NCI-H226 (cell line): ENCODE measurements around the gene RNF167.

ENCODE experiments used
- DNase-seq: peaks from one replicate; pipeline ENCODE4 v3.0.0-alpha.2; 2015

The RNF167 gene

DNA sequence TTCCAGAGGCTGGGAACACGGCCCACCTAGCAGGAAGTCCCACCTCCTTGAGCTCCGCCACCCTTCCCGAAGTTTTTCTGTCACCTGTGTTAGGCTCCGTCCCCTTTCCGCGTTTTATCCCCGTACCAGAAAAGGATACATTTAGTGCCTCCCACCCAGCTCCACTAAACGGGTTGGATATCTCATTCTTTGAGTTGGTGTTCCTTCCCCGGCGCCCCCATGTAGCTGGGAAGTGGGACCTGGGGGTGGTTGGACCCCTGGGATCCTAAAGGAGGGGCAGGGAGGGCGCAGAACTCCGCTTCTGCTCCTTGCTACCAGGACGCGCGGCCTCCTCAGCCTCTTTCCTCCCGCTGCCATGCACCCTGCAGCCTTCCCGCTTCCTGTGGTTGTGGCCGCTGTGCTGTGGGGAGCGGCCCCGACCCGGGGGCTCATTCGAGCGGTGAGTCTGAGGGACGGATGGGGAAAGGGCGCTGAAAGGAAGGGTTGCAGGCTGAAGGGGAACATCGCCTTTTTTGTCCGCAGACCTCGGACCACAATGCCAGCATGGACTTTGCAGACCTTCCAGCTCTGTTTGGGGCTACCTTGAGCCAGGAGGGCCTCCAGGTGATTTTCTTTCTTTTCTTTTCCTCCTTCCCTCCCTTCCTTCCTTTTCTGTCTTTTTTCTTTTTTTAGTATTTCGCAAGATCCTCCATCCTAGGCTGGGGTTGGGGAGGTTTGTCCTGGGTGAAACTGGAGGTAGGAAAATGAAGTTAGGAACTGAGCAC, 669 bp downstream of the RNF167 start:
- DNase-seq = no peak

DNA sequence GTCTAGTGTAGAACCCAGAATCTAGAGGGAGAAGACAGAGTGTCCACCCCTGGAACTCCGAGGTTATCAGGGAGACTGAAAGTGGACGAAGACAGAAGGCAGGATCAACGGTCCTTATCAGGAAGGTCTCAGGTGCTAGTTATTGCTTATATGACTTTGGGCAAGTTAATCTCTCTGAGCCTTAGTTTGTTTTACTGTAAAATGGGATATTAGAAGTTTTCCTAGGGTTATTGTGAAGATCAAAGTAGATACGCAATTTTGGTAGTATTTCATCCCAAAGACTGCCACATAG, 1.2 kb downstream of the RNF167 start:
- no peak for DNase-seq

DNA sequence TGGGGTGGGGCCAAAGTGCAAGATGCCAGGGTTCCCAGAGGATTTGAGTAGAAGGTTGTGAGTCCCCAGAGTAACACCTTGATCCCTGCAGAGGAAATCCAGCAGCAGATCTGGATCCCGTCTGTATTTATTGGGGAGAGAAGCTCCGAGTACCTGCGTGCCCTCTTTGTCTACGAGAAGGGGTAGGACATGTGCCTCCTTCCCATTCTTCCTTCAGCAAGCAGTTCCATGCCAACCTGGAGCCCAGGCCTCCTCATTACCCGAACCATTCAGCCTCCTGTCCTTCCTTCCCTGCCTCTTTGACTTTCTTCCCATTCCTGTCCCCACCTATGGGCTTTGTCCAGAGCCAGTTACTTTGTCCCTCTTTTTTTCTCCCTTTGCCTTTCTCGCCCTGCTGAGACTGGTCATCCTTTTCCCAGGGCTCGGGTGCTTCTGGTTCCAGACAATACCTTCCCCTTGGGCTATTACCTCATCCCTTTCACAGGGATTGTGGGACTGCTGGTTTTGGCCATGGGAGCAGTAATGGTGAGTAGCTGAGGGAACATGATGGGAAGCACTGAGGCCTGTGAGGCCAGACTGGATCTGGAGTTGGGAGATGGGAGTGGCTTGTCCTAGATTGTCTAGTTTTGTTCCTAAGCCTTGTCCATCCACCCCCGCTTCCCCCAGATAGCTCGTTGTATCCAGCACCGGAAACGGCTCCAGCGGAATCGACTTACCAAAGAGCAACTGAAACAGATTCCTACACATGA, 2.9 kb downstream of the RNF167 start:
- DNase-seq = no peak

DNA sequence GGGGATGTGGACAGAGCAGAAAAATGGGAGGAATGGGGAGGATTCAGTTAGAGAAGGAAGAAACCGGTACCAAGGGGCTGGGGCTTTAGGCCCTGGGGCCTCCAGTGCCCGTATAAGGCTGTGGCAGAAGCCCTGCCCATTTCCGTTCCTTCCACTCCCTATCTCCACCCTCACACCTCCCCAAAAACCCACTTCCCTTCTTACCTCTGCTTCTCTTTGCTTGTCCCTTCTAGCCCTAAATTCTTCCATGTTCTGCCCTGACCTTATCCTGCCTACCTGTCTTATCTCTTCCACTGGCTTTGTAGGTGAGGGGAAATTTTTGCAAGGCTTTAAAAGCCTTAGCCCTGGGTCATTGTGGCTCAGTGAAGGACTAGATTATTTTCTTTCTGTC, 4.1 kb downstream of the RNF167 start:
- peak; percentile 81 for DNase-seq

DNA sequence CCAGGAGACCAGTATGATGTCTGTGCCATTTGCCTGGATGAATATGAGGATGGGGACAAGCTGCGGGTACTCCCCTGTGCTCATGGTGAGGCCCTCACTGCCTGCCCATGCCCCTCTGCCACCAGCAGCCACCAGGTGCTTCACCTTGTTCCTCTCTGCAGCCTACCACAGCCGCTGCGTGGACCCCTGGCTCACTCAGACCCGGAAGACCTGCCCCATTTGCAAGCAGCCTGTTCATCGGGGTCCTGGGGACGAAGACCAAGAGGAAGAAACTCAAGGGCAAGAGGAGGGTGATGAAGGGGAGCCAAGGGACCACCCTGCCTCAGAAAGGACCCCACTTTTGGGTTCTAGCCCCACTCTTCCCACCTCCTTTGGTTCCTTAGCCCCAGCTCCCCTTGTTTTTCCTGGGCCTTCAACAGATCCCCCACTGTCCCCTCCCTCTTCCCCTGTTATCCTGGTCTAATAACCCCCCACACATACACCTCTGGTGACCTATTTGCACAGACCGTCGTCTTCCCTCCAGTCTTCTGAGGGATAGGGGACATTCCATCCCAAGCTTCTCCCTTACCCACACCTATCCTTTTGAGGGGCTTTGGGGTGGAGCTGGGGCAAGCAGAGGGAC, 4.6 kb downstream of the RNF167 start:
- no peak for DNase-seq

DNA sequence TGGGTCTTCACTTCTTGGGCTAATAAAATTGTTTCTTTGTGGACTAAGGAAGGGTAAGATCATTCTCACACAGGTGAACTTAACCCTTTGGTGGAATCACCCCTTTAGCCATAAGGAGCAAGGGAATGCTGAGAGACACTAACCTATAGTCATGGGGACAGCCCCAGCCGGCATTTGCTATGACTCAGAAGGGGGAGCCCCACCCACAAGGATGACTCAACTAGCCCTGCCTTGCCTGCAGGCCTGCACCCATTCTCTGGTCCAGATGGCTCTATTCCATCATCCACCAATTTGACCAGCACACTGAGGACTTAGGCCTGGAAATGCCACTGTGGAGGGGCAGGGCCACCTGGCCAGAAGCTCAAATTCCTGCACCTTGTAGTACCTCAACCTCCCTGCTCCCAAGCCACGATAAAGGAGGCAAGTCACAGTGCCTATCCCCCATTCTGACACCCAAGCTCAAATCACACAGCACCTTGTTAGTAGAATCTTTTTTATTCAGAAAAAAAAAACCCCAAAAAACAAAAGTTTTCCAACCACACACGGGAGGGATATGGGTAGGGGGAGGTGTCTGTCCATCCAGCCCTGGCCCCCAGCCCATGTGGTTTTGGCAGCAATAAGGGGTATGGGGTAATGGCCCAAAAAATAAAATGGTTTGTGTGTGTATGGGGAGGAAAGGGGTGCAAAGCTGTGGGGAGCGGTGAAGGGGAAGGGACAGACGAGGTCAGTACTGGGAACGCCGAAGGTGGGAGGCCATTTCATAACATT, 5.3 kb downstream of the RNF167 start:
- peak; percentile 88 for DNase-seq

DNA sequence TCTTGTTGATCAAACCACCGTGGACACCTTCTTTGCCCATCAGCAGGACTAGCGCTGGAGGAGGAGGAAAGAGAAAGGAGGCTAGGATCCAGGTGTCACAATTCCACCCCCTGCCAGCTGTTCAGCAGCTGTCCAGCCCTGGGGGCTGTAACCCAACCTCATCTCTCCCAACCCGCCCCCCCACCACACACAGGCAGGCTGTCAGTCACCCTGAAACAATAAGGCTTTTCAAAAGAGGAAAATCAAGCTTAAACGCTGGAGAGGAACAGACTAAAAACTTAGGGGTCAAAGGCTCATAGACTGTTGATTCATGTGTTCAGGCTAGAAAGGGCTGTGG, 5.8 kb downstream of the RNF167 start:
- no peak for DNase-seq

DNA sequence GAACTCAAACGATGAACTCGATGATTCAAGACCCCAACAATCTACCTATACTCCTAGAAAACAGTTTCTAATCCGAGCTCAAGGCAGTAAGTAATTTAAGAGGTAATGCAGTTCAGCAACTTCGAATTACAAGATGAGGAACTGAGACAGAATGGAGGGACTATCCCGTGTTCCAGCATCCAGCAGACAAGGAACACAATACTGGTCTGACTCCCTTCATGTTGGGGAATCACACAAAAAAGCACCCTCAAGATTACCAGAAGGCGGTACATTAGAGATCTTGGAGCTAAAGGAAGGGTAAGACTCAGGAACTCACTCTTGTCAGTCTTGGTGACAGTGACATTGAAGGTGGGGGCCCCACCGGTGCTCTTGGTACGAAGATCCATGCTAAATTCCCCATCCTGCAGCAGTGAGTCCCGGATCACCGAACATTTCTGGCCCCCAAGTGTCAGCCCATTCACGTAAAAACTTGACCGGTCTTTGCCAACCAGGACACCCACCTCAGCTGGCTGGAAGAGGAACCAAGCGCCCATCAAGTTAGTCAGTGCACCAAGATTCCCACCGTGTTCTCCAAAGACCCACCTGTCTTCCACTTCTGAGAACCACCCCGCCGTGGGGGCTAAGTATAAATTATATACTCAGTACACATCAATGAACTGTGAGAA, 6.4 kb downstream of the RNF167 start:
- no peak for DNase-seq

DNA sequence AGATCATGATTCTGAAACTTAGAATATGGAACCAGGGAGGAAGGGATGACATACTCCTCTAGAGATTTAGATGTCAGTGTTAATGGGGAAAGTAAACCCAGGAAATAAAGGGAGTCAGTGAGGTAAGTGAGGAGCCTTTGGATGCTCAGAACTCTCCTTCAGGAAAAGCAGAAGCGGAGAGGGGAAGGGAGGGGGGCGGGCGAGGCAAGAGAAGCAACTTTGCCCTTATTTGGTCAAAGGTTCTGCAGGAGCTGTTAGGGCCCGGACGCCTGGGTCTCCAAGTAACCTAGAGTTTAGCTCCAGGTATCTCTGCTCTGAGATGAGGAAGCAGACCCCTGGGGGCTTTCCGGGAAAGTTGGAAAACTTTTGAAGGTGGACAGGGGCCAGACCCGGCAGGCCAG, 6.9 kb downstream of the RNF167 start:
- DNase-seq = no peak

DNA sequence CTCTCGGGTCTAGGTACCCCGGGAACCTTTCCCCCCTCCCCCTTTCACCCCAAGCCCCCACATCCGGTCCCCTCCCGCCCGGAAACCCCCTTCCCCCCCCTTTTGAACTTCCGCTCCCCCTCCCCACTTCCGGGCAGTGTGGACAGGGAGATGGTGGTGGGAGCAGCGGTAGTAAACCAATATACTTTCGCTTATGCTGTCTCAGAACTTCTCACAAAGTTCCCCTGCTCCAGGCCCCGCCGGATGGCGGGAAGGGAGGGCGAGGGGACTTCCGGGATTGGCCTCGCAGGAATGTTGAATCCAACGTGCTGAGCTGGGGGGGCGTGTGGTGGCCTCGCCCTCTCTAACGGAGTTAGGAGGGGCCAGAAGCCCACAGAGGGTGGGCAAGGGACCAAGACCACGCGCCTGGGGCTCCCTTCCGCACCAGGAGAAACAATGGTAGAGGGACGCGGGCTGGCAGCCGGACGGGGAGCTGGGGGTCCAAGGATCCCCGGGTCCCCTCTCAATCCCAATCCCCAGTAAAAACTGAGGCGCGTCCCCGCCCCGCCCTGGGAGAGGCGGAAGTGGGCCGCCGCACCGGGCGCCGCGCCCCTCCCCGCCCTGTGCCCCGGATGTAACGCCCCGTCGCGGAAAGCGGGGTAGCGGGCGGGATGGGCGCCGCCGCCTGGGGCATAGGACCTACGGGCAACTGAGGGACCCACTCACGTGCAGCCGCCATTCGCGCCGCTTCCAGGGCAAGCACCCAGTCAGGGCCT, 7.5 kb downstream of the RNF167 start:
- peak; percentile 53 for DNase-seq

DNA sequence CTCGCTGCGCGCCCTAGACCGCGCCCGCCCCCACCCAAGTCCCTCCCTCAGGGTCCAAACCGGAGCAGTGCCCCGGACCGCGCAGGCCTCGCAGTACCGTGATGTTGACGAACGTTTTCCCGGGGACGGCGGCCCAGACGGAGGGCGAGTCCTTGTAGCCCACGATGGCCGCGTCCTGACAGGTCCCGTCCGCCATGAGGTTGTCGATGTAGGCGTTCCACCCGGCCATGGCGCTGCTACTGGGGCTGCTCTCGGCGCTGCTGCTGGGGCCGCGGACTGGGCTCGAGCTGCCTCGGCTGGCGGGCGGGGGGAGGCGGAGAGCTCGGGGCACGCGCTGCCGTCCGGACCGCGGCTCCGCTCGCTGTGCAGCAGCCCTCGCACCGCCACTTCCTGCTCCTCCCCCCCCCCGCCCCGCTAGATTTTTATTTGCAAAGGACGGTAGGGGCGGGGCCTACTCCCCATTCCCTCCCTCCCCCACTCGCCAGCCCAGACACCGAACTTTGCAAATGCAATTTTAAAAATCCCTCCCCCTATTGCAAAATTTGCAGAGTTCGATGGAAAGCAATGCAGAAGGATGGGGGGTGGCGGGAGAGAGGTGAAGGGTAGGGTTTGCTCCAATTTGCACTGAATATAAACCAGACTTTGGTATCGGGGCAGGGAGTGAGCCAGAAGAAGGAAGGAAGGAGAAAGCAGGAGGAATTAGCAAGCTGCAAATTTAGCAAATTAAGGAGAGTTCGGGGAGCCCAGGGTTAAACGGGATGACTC, 8.3 kb downstream of the RNF167 start, which contains the start of gene PFN1:
PFN1 (minus strand) TSS at position 365 of the 765 bp plus-strand sequence; CDS start at position 229, 136 bp downstream.
- peak; percentile 80 for DNase-seq

DNA sequence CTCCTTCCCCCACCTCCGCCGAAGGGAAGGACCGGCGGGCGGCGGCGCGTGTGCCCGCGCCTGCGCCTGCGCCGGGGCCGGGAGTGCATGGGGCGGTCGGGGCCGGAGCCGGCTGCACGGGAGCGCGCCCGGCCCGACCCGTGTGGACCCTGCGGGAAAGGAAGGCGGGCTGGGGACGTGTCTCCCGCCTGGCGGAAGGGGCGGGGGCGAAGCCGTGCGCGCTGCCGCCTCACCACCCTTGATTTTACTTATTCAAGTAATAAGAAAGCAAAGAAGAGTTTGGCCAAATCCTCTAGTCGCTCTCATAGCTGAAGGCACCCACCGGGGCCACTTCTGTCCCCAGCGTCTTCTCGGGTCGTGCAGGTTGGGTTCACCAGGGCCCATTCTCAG, 8.9 kb downstream of the RNF167 start:
- peak; percentile 89 for DNase-seq

DNA sequence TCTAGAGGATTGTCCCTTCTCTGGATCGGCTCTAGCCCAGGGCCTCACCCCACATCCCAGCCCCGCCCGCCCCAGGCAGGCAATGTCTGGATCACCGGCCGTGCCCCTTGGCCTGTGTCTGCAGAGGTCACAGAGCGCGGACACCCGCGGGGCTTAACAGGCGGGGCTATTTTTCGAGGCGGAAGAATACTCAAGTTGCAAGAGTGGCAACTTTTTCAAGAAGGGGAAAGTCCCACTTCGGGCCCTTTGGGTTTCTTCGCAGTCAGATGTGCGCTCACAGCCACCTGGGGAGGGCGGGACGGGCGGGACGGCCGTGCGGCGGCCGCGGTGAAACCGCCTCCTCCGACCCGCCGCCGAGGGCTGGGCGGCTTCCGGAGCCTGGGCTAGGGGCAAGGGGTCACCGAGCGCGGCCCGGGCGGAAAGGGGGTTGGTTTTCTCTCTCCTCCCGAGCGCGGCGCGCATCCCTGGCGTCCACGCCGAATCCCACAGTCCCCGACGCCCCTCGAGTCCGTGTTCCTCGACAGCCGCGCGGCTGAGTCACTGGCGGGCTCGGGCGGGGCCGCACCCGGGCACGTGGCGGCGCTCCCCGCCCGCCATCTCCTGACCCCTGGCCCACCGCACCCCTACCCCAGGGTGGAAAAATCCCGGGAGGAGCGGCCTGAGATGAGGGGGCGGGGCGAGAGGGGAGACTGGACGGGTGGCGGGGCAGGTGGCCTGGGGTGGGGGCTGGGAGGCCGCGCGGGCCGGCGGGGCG, 9.4 kb downstream of the RNF167 start:
- DNase-seq = peak; percentile 70

DNA sequence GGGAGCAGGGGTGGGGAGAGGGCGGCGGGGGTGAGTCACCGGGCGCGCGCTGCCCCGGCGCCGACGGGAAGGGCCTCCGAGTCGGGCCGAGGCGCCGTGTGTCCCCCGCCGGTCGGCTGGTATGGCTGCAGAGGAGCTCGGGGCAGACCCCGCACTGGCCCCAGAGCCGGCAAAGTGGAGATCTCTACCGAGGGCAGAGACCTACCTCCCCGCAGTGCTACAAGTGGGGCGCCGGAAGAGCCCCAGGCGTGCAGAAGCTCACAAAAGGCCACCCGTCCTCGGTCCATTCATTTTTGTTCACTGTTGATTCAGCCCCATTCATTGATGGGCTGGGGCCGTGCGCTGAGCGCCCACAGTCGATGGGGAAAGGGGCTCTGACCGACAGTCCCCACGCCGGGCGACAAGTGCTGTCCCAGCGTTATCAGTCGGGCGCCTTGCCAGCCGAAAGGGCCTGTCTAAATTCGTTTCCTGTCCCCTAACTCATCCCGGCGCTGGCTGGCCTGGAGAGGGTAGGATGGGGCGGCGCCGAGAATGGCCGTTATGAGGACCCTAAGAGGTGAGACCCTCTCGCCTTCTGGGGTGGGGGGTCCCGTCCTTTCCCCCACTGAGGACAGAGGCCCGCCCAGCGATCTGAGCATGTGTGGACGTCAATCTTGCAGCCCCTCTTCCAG, 10.1 kb downstream of the RNF167 start:
- DNase-seq = no peak

DNA sequence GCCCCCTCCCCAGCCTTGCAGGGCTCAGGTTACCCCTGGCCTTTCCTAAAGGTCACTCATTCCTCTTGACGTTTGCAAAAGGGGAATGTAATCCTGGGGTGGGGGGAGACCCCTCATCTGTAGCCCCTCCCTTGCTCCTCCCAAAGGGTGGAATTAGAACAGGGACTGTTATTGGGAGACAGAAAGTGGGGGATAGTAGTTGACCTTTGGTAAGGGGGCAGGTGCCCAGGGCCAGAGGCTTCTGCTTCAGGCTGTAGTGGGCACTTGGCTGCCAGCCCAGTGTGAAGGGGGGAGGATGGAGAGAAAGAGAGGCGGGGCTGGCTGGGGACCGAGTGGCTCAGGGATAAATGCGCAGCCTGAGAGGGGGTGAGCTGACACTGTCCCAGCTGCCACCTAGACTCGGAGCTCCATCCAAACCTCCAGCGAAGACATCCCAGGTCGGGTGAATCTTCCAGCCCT, 10.7 kb downstream of the RNF167 start, which contains the start of gene ENO3:
ENO3 (plus strand) TSS at position 374 of the 459 bp plus-strand sequence. CDS start 711 bp downstream, outside the sequence.
- DNase-seq = no peak

DNA sequence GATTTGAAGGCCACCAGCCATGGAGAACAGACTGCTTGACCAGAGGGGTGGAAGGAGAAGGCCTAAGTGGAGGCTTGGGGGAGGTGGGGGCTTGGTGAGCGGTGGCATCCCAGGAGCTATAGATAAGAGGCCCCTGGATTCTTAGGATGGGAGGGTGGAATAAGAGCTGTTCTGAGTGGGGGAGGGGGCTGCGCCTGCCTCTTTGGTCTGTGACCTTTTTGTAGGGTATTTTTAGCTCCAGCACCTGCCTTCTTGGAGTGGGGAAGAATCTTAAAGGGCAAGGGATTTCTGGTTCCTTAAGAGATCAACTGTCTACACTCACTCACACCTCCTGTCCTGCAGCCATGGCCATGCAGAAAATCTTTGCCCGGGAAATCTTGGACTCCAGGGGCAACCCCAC, 11.4 kb downstream of the RNF167 start:
- DNase-seq = no peak

DNA sequence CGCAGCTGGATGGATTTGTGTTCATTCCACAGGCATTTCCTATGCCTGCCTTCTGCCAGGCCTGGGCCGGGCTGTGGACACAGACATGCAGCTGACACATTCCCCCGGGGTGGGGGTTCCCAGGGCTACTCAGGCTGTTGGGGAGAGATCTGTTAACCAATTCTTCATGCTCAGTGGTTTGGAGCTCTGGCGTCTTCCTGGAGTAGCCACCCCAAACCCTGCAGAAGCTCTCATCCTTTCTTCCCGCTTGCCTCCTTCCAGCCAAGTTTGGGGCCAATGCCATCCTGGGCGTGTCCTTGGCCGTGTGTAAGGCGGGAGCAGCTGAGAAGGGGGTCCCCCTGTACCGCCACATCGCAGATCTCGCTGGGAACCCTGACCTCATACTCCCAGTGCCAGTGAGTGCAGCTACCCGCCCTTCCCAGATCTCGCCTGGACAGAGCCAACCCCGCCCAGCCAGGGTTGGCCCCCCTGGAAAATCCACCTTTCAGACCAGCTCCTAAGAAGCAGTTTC, 13.4 kb downstream of the RNF167 start:
- peak; percentile 78 for DNase-seq

DNA sequence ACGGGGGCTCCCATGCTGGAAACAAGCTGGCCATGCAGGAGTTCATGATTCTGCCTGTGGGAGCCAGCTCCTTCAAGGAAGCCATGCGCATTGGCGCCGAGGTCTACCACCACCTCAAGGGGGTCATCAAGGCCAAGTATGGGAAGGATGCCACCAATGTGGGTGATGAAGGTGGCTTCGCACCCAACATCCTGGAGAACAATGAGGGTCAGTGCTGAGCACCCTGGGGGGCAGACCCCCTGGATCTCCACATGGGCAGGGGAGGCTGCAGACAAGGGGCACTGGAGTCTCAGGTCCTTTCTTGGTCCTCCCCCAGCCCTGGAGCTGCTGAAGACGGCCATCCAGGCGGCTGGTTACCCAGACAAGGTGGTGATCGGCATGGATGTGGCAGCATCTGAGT, 15.0 kb downstream of the RNF167 start:
- no peak for DNase-seq

DNA sequence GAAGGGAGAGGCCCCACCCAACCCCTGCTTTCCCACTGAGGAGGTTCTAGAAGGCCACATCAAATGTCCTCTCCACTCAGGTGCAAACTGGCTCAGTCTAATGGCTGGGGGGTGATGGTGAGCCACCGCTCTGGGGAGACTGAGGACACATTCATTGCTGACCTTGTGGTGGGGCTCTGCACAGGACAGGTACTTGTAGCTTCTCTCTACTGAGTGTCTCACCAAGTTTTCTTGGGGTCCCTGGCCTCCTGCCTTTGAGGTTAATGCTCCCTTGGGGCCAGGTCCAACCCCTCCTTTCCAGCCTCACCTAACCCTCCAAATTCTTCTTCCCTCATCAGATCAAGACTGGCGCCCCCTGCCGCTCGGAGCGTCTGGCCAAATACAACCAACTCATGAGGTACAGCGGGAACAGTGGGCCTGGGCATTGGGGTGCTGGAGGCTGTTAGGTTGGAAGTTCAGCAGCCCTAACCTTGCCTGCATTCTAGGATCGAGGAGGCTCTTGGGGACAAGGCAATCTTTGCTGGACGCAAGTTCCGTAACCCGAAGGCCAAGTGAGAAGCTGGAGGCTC, 16.5 kb downstream of the RNF167 start:
- no peak for DNase-seq
